Lower leg skin (tissue), 3 donors: ENCODE results near the gene TNP1.

ENCODE experiments used
- CTCF ChIP-seq, 3 donors: fragments of 450-650 bp; IDR thresholded peaks; one replicate each; pipeline ENCODE4 v1.5.1; 2016; ENCODE audit warnings: antibody characterized with exemption in 3 of 3, mild to moderate bottlenecking in 3 of 3, moderate library complexity in 2 of 3
- POLR2A ChIP-seq, 2 donors: fragments of 450-650 bp; IDR thresholded peaks; one replicate each; pipeline ENCODE4 v1.6.1; 2016 to 2017; ENCODE audit warnings: antibody characterized with exemption in 2 of 2, mild to moderate bottlenecking in 1 of 2, moderate library complexity in 1 of 2

GRCh38 chr2:216819055-216819454 is 40.8 kb downstream of the TNP1 start:
- TF ChIP-seq CTCF (IDR thresholded peaks at IDR 0.05) (no peak), POLR2A (IDR thresholded peaks at IDR 0.05) (no peak)
